Measurements from ENCODE around the gene MEDAG. TPM values are rescaled to one million over a fixed set of nuclear protein-coding genes. Genes with fewer than 3 reads are reported as not detected.

The MEDAG gene
- total and polyA plus RNA-seq, 2 donors (not counting 1 experiment from before 2014, with no cell fraction given), result 0.12 TPM; not detected in 1

- ATAC-seq (ENCODE audit: low read depth), result no peak
- no peak for DNase-seq
- Mint-ChIP-seq H3K9me3 (ENCODE audit: insufficient read depth) (no peaks in the 10 kb centered on the region), H3K4me3 (no peak overlapping the region), H3K4me1 (no peaks in the 10 kb centered on the region), H3K27ac (no peak overlapping the region), H3K27me3 (peaks cover 43% of the 10 kb centered on the region)
- Histone ChIP-seq H3K9ac (ENCODE audit: low read length) (no peak overlapping the region), H3K36me3 (replicated peaks in 1 of 2; ENCODE audit: control extremely low read depth in 1 of 2, control insufficient read depth in 1 of 2, extremely low read depth in 1 of 2, insufficient read depth in 2 of 2, low read length in 1 of 2) (no peaks in the 10 kb centered on the region), H2AFZ (ENCODE audit: insufficient read depth, low read depth, low read length, poor library complexity, severe bottlenecking) (no peak overlapping the region), H3K79me2 (ENCODE audit: control insufficient read depth, insufficient read depth, low read length) (no peaks in the 10 kb centered on the region), H3K4me3 (ENCODE audit: control extremely low read depth in 1 of 5, extremely low read depth in 1 of 5, insufficient read depth in 1 of 5, low read depth in 2 of 5, low read length in 4 of 5) (no peak overlapping the region), H3K4me2 (replicated peaks; ENCODE audit: low read depth, low read length, poor library complexity, severe bottlenecking) (no peak overlapping the region), H3K27me3 (replicated peaks in 1 of 4; ENCODE audit: control extremely low read depth in 1 of 4, control insufficient read depth in 3 of 4, insufficient read depth in 4 of 4, low read length in 3 of 4) (peaks cover 0 to 9% (median 2%) of the 10 kb centered on the region in 4 experiments), H3K9me3 (ENCODE audit: control extremely low read depth in 1 of 3, control insufficient read depth in 2 of 3, insufficient read depth in 1 of 3, low read length in 2 of 3) (no peaks in the 10 kb centered on the region), H3K4me1 (ENCODE audit: control insufficient read depth in 2 of 2, insufficient read depth in 2 of 2, low read length in 2 of 2) (no peaks in the 10 kb centered on the region), H4K20me1 (ENCODE audit: control insufficient read depth, insufficient read depth, low read length, poor library complexity, severe bottlenecking) (no peaks in the 10 kb centered on the region), H3K27ac (ENCODE audit: low read length in 2 of 2) (no peak overlapping the region)
- intact Hi-C loops (cut with micrococcal nuclease), result no loop called here
- POLR2A ChIA-PET, result no interaction called here
- no CpG with 5 or more reads among the region's 1 CpG for WGBS (ENCODE audit: insufficient coverage)
- CTCF ChIA-PET, result no interaction called here
- no peak for TF ChIP-seq EZH2 (IDR thresholded peaks at IDR 0.05; ENCODE audit: borderline replicate concordance, insufficient read depth, low read depth, low read length, poor library complexity, severe bottlenecking)
- TF ChIP-seq CTCF (IDR thresholded peaks at IDR 0.05), result no peak
Observed at GRCh38 chr13:30927595-30927994, 21.5 kb downstream of the MEDAG start.

GRCh38 chr13:30928978-30929377 is 22.9 kb downstream of the MEDAG start:
- intact Hi-C loops (cut with micrococcal nuclease), result no loop called here
- no peak overlapping the region for H2AFZ ChIP-seq (ENCODE audit: insufficient read depth, low read depth, low read length, poor library complexity, severe bottlenecking)
- no peak overlapping the region for H3K27ac ChIP-seq (ENCODE audit: low read length in 2 of 2)
- Mint-ChIP-seq H3K9me3 (ENCODE audit: insufficient read depth) (no peaks in the 10 kb centered on the region), H3K27me3 (peaks cover 39% of the 10 kb centered on the region), H3K4me1 (no peaks in the 10 kb centered on the region), H3K27ac (no peak overlapping the region), H3K4me3 (no peak overlapping the region)
- no peaks in the 10 kb centered on the region for H3K79me2 ChIP-seq (ENCODE audit: control insufficient read depth, insufficient read depth, low read length)
- no peak for TF ChIP-seq EZH2 (IDR thresholded peaks at IDR 0.05; ENCODE audit: borderline replicate concordance, insufficient read depth, low read depth, low read length, poor library complexity, severe bottlenecking)
- no peak for TF ChIP-seq CTCF (IDR thresholded peaks at IDR 0.05)
- ChIA-PET POLR2A (no interaction called here), CTCF (no interaction called here)
- H3K4me2 ChIP-seq (replicated peaks; ENCODE audit: low read depth, low read length, poor library complexity, severe bottlenecking), result no peak overlapping the region
- peaks cover 0 to 9% (median 2%) of the 10 kb centered on the region in 4 experiments for H3K27me3 ChIP-seq (replicated peaks in 1 of 4; ENCODE audit: control extremely low read depth in 1 of 4, control insufficient read depth in 3 of 4, insufficient read depth in 4 of 4, low read length in 3 of 4)
- ATAC-seq (ENCODE audit: low read depth) (no peak), DNase-seq (no peak)
- WGBS (ENCODE audit: insufficient coverage), result 85% methylated on average over 5 of the region's 5 CpGs
- no peaks in the 10 kb centered on the region for H3K4me1 ChIP-seq (ENCODE audit: control insufficient read depth in 2 of 2, insufficient read depth in 2 of 2, low read length in 2 of 2)
- H4K20me1 ChIP-seq (ENCODE audit: control insufficient read depth, insufficient read depth, low read length, poor library complexity, severe bottlenecking), result no peaks in the 10 kb centered on the region
- H3K9me3 ChIP-seq (ENCODE audit: control extremely low read depth in 1 of 3, control insufficient read depth in 2 of 3, insufficient read depth in 1 of 3, low read length in 2 of 3), result no peaks in the 10 kb centered on the region
- H3K36me3 ChIP-seq (replicated peaks in 1 of 2; ENCODE audit: control extremely low read depth in 1 of 2, control insufficient read depth in 1 of 2, extremely low read depth in 1 of 2, insufficient read depth in 2 of 2, low read length in 1 of 2), result no peaks in the 10 kb centered on the region
- no peak overlapping the region for H3K9ac ChIP-seq (ENCODE audit: low read length)
- no peak overlapping the region for H3K4me3 ChIP-seq (ENCODE audit: control extremely low read depth in 1 of 5, extremely low read depth in 1 of 5, insufficient read depth in 1 of 5, low read depth in 2 of 5, low read length in 4 of 5)
